IPS-20b (cell line): ENCODE data around the gene ODF2.
A peak's percentile ranks its signal among the peaks of the same experiment; 100 is the strongest.
"Not testable (repeated sequence)": the region's sequence is repeated elsewhere in the genome, so short reads cannot be mapped to it uniquely, and the experiment has no call there.

Experiments
- H3K27ac ChIP-seq: one replicate; pipeline ENCODE4 v1.5.1; 2013; ENCODE audit warnings: low read length
- H3K27me3 ChIP-seq: 2 replicates; pipeline ENCODE4 v1.6.1; 2013; ENCODE audit warnings: mild to moderate bottlenecking, low read length, inconsistent platforms; ENCODE audit not compliant: insufficient read depth
- H3K36me3 ChIP-seq: 2 replicates; pipeline ENCODE4 v1.6.1; 2013; ENCODE audit warnings: low read depth, mild to moderate bottlenecking, inconsistent platforms, low read length, moderate library complexity; ENCODE audit not compliant: insufficient read depth
- H3K4me1 ChIP-seq: 2 replicates; pipeline ENCODE4 v1.6.1; 2013; ENCODE audit warnings: mild to moderate bottlenecking, control low read depth, inconsistent platforms, low read length, moderate library complexity; ENCODE audit not compliant: insufficient read depth
- H3K4me3 ChIP-seq: 2 replicates; pipeline ENCODE4 v1.5.1; 2013; ENCODE audit warnings: mild to moderate bottlenecking, low read length, inconsistent platforms
- H3K9ac ChIP-seq: 2 replicates; pipeline ENCODE4 v1.6.1; 2013; ENCODE audit warnings: low read depth, mild to moderate bottlenecking, inconsistent platforms, low read length, moderate library complexity
- H3K9me3 ChIP-seq: 2 replicates; pipeline ENCODE4 v1.6.1; 2013; ENCODE audit warnings: mild to moderate bottlenecking, low read depth, low read length, inconsistent platforms; ENCODE audit not compliant: insufficient read depth

Gene ODF2

DNA sequence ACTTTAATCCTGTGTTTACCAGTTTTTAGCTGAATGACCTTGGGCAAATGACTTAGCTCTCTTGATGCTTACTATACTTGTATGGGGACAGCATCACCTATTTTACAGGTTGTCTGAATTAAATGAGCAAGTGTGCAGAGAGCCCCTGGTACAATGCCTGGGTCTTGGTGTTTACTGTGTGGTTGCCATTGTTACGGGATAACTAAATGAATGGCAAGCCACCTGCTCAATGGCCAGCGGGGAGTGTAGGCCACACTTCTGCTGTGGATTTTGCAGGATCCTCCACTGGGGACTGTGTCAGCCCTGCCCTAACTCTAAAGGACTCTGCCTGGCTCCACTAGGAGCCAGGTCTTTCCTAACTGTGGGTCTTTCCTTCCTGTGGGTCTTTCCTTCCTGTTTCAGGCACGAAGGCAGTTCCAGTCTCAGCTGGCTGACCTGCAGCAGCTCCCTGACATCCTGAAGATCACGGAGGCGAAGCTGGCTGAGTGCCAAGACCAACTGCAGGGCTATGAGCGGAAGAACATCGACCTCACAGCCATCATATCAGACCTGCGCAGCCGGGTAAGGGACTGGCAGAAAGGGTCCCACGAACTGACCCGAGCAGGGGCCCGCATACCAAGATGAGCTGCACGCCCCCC, 38.4 kb downstream of the ODF2 start:
- no peaks in the 10 kb centered on the region for H3K27me3 ChIP-seq
- H3K27ac ChIP-seq: no peak overlapping the region
- H3K9me3 ChIP-seq: no peaks in the 10 kb centered on the region
- H3K9ac ChIP-seq: no peak overlapping the region
- peaks cover 22% of the 10 kb centered on the region; the same call in 1 of the 2 replicates for H3K36me3 ChIP-seq
- H3K4me1 ChIP-seq: no peaks in the 10 kb centered on the region
- H3K4me3 ChIP-seq: no peak overlapping the region

DNA sequence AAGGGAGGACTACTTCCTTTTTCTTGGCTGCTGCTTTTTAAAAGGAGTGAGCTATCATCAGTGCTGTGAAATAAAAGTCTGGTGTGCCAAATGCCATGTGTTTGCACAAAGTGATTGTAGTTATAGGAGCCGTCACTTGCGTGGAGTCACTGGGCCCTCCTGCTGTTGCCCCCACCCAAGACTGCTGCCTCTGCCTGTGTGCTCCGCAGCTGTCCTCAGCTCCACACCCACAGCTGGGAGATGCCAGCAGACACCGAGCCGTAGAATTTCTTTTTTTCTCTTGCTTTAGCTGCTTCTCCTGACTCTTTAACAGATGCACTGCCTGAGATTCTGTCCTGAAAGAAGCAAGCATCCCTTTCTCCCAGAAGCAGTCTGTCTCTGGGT, 38.9 kb downstream of the ODF2 start:
- H3K9me3 ChIP-seq: no peaks in the 10 kb centered on the region
- H3K27me3 ChIP-seq: no peaks in the 10 kb centered on the region
- peaks cover 22% of the 10 kb centered on the region; the same call in 1 of the 2 replicates for H3K36me3 ChIP-seq
- no peak overlapping the region for H3K27ac ChIP-seq
- H3K4me1 ChIP-seq: no peaks in the 10 kb centered on the region
- H3K4me3 ChIP-seq: no peak overlapping the region
- no peak overlapping the region for H3K9ac ChIP-seq

GRCh38 chr9:128495296-128495695, 39.5 kb downstream of the ODF2 start:
- Histone ChIP-seq H3K27me3 (no peaks in the 10 kb centered on the region), H3K9ac (no peak overlapping the region), H3K4me3 (no peak overlapping the region), H3K4me1 (no peaks in the 10 kb centered on the region), H3K27ac (no peak overlapping the region), H3K36me3 (peaks cover 23% of the 10 kb centered on the region; the same call in 1 of the 2 replicates), H3K9me3 (no peaks in the 10 kb centered on the region)

- no peak overlapping the region for H3K4me3 ChIP-seq
- no peak overlapping the region for H3K9ac ChIP-seq
Observed at GRCh38 chr9:128495804-128496417, 40.1 kb downstream of the ODF2 start.

GRCh38 chr9:128497824-128498610, 42.2 kb downstream of the ODF2 start:
- H3K9me3 ChIP-seq: no peaks in the 10 kb centered on the region
- H3K4me3 ChIP-seq: no peak overlapping the region
- no peaks in the 10 kb centered on the region for H3K4me1 ChIP-seq
- no peak overlapping the region for H3K9ac ChIP-seq
- H3K27ac ChIP-seq: no peak overlapping the region
- H3K27me3 ChIP-seq: no peaks in the 10 kb centered on the region
- H3K36me3 ChIP-seq: peaks cover 17% of the 10 kb centered on the region; the same call in 1 of the 2 replicates

More at GRCh38 chr9:128495804-128496417, 40.1 kb downstream of the ODF2 start:
- no peaks in the 10 kb centered on the region for H3K9me3 ChIP-seq
- H3K27me3 ChIP-seq: no peaks in the 10 kb centered on the region
- peaks cover 26% of the 10 kb centered on the region; the same call in 1 of the 2 replicates for H3K36me3 ChIP-seq
- H3K4me1 ChIP-seq: no peaks in the 10 kb centered on the region
- H3K27ac ChIP-seq: no peak overlapping the region

DNA sequence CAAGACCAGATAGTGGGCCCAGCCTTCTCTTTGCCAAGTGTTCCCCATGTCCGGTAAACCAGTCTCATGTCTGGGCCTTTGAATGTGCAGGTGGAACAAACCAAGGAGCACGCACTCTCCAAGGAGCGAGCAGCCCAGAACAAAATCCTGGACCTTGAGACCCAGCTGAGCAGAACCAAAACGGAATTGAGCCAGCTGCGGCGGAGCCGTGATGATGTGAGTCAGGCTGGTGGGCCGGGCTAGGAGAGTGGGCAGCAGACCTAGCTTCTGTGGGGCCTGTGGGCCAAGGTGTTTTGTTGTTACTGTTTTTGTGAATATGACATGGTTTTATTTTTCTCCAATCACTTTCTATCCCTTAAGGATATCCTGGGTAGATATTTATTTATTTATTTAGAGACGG, 43.1 kb downstream of the ODF2 start:
- Histone ChIP-seq H3K9me3 (no peaks in the 10 kb centered on the region), H3K9ac (no peak overlapping the region), H3K36me3 (peaks cover 17% of the 10 kb centered on the region; the same call in 1 of the 2 replicates)

DNA sequence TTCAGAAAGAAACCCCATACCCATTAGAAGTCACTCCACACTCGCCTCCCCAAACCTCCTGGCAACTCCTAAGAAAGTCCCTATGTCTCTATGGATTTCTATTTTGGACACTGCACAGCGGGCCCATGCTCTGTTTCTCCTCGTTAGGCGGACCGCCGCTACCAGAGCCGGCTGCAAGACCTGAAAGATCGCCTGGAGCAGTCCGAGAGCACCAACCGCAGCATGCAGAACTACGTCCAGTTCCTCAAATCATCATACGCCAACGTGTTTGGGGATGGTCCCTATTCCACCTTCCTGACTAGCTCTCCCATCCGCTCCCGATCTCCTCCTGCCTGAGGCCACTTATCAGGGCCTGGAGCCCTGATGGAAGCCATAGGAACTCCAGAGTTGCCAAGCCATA, 44.1 kb downstream of the ODF2 start:
- Histone ChIP-seq H3K4me3 (no peak overlapping the region), H3K9me3 (no peaks in the 10 kb centered on the region), H3K36me3 (peaks cover 17% of the 10 kb centered on the region; the same call in 1 of the 2 replicates), H3K4me1 (peaks cover 3% of the 10 kb centered on the region; the same call in 1 of the 2 replicates), H3K27me3 (no peaks in the 10 kb centered on the region), H3K9ac (no peak overlapping the region), H3K27ac (no peak overlapping the region)

More for the DNA sequence above, 43.1 kb downstream of the ODF2 start:
- H3K4me1 ChIP-seq: peaks cover 1% of the 10 kb centered on the region; the same call in 1 of the 2 replicates
- no peak overlapping the region for H3K4me3 ChIP-seq
- no peak overlapping the region for H3K27ac ChIP-seq
- no peaks in the 10 kb centered on the region for H3K27me3 ChIP-seq

GRCh38 chr9:128503415-128503825, 47.6 kb downstream of the ODF2 start:
- Histone ChIP-seq H3K36me3 (peaks cover 11% of the 10 kb centered on the region; the same call in 1 of the 2 replicates), H3K9ac (peak overlapping the region; percentile 51; the same call in 1 of the 2 replicates)
- H3K27me3 ChIP-seq, H3K27ac ChIP-seq, H3K4me3 ChIP-seq, H3K9me3 ChIP-seq, H3K4me1 ChIP-seq: not testable (repeated sequence)

GRCh38 chr9:128503870-128504269, 48.1 kb downstream of the ODF2 start:
- Histone ChIP-seq H3K9ac (peak overlapping the region; percentile 51; the same call in 1 of the 2 replicates), H3K4me1 (peaks cover 7% of the 10 kb centered on the region; the same call in 1 of the 2 replicates), H3K27ac (no peak overlapping the region), H3K4me3 (peak overlapping the region; percentile 94), H3K36me3 (peaks cover 10% of the 10 kb centered on the region; the same call in 1 of the 2 replicates), H3K27me3 (no peaks in the 10 kb centered on the region), H3K9me3 (no peaks in the 10 kb centered on the region)

DNA sequence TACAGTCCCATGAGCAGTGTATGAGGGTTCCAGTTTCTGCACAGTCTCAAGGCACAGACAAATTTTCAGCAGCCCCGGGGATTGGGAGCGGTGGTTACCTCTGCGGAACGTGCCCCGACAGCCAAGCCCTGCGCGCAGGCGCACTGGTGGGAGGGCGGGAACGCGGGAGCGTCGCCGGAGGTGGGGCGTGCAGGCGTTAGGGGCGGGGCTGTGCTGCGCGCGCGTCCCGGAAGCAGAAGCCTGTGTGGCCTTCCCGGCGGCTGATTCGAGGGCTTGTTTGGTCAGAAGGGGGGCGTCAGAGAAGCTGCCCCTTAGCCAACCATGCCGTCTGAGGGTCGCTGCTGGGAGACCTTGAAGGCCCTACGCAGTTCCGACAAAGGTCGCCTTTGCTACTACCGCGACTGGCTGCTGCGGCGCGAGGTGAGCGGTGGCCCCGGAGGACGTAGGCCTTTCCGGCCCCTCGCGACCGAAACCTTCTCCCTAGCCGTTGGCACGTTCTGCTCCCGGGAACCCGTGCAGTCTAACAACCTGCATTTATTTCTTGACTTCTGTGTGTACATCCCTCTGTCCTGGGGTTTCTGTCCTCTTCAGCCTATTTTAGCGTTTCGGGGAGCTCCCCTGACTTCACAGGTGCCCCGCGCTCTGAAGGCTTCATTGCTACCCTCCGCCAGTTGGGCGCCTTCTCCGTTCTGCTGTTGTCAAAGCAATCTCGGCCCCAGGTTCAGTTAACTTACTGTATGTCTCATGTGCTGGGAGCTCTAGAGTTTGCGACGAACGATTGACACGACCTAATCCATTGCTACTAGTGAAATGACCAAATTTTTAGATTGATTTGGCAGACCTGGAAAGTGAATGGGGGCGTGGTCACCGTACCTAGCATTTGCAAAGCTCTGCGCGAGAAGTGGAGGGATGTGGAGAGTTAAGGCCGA, 48.9 kb downstream of the ODF2 start, which contains the start of gene GLE1:
TSS of gene GLE1 (plus strand) at position 235 of the 929 bp plus-strand sequence. CDS start at position 322, 87 bp downstream.
- Histone ChIP-seq H3K4me1 (peaks cover 7% of the 10 kb centered on the region; the same call in 1 of the 2 replicates), H3K27ac (no peak within 1 kb of the TSS), H3K4me3 (peak within 1 kb of the TSS; percentile 94), H3K27me3 (no peaks in the 10 kb centered on the region), H3K9ac (peak within 1 kb of the TSS; percentile 79; the same call in 1 of the 2 replicates), H3K9me3 (no peaks in the 10 kb centered on the region), H3K36me3 (peaks cover 12% of the 10 kb centered on the region; the same call in 1 of the 2 replicates)
